Measurements from ENCODE around the gene FAM32A. TPM values are rescaled to one million over a fixed set of nuclear protein-coding genes. Genes with fewer than 3 reads are reported as not detected.

The FAM32A gene
- polyA plus RNA-seq (ENCODE audit: insufficient read length in 3 of 3) = 100 to 1,000 TPM; 127 to 130 (median 129) TPM

- peak; percentile 97 to 99 (median 99) for DNase-seq (ENCODE audit: low read depth in 3 of 3, low spot score in 2 of 3)
Measured at GRCh38 chr19:16185123-16185767, at the start of gene FAM32A. Gene FAM32A, plus strand, starts transcription at chr19:16185410. Its CDS starts 33 bp downstream, at chr19:16185443.

- no peak for DNase-seq (ENCODE audit: low read depth in 3 of 3, low spot score in 2 of 3)
Measured at GRCh38 chr19:16135430-16136127, 49.6 kb upstream of the FAM32A start.

GRCh38 chr19:16136185-16136999 is 48.8 kb upstream of the FAM32A start:
- no peak for DNase-seq (ENCODE audit: low read depth in 3 of 3, low spot score in 2 of 3)

- DNase-seq (ENCODE audit: low read depth in 3 of 3, low spot score in 2 of 3) = no peak
Measured at GRCh38 chr19:16139752-16140151, 45.5 kb upstream of the FAM32A start.

- no peak for DNase-seq (ENCODE audit: low read depth in 3 of 3, low spot score in 2 of 3)
Measured at GRCh38 chr19:16141043-16141442, 44.2 kb upstream of the FAM32A start.

- DNase-seq (ENCODE audit: low read depth in 3 of 3, low spot score in 2 of 3) = no peak
Measured at GRCh38 chr19:16142032-16142580, 43.1 kb upstream of the FAM32A start.

- DNase-seq (ENCODE audit: low read depth in 3 of 3, low spot score in 2 of 3) = no peak
Measured at GRCh38 chr19:16143399-16144215, 41.6 kb upstream of the FAM32A start, which contains the start of gene HSH2D. Gene HSH2D, plus strand, starts transcription at chr19:16143685. Its CDS starts 5,066 bp downstream, at chr19:16148751.

- DNase-seq (ENCODE audit: low read depth in 3 of 3, low spot score in 2 of 3) = no peak
Measured at GRCh38 chr19:16144216-16144581, 41.0 kb upstream of the FAM32A start.

- no peak for DNase-seq (ENCODE audit: low read depth in 3 of 3, low spot score in 2 of 3)
Measured at GRCh38 chr19:16146112-16146511, 39.1 kb upstream of the FAM32A start.

- no peak for DNase-seq (ENCODE audit: low read depth in 3 of 3, low spot score in 2 of 3)
Measured at GRCh38 chr19:16148443-16149229, 36.6 kb upstream of the FAM32A start.

GRCh38 chr19:16153582-16154336 is 31.5 kb upstream of the FAM32A start:
- no peak for DNase-seq (ENCODE audit: low read depth in 3 of 3, low spot score in 2 of 3)

- no peak for DNase-seq (ENCODE audit: low read depth in 3 of 3, low spot score in 2 of 3)
Measured at GRCh38 chr19:16154557-16154956, 30.7 kb upstream of the FAM32A start.

GRCh38 chr19:16155128-16155527 is 30.1 kb upstream of the FAM32A start:
- no peak for DNase-seq (ENCODE audit: low read depth in 3 of 3, low spot score in 2 of 3)

- no peak for DNase-seq (ENCODE audit: low read depth in 3 of 3, low spot score in 2 of 3)
Measured at GRCh38 chr19:16156904-16157303, 28.3 kb upstream of the FAM32A start.

- DNase-seq (ENCODE audit: low read depth in 3 of 3, low spot score in 2 of 3) = no peak
Measured at GRCh38 chr19:16157601-16158000, 27.6 kb upstream of the FAM32A start.

- no peak for DNase-seq (ENCODE audit: low read depth in 3 of 3, low spot score in 2 of 3)
Measured at GRCh38 chr19:16159655-16160054, 25.6 kb upstream of the FAM32A start.

- DNase-seq (ENCODE audit: low read depth in 3 of 3, low spot score in 2 of 3) = no peak
Measured at GRCh38 chr19:16160445-16160942, 24.7 kb upstream of the FAM32A start.

- no peak for DNase-seq (ENCODE audit: low read depth in 3 of 3, low spot score in 2 of 3)
Measured at GRCh38 chr19:16160943-16161560, 24.2 kb upstream of the FAM32A start.

Data from right renal cortex interstitium (tissue), 3 donors.